ENCODE data around the gene TSHR.

The TSHR gene

GRCh38 chr14:81127785-81128184 is 172.4 kb downstream of the TSHR start:
- in situ Hi-C loops (cut with MboI; ENCODE audit: low sequenced_read_pairs, unreplicated experiment): no loop called here
- TF ChIP-seq CTCF (IDR thresholded peaks at IDR 0.05; ENCODE audit: borderline replicate concordance, control extremely low read depth, extremely low read depth, insufficient read depth, missing control alignments): no peak
- DNase-seq (ENCODE audit: low spot score): no peak

- DNase-seq (ENCODE audit: low spot score): no peak
- in situ Hi-C loops (cut with MboI; ENCODE audit: low sequenced_read_pairs, unreplicated experiment): no loop called here
- no peak for TF ChIP-seq CTCF (IDR thresholded peaks at IDR 0.05; ENCODE audit: borderline replicate concordance, control extremely low read depth, extremely low read depth, insufficient read depth, missing control alignments)
These were observed 173.8 kb downstream of the TSHR start for GRCh38 chr14:81129242-81129641.

- in situ Hi-C loops (cut with MboI; ENCODE audit: low sequenced_read_pairs, unreplicated experiment): no loop called here
- no peak for TF ChIP-seq CTCF (IDR thresholded peaks at IDR 0.05; ENCODE audit: borderline replicate concordance, control extremely low read depth, extremely low read depth, insufficient read depth, missing control alignments)
- DNase-seq (ENCODE audit: low spot score): no peak
These were observed 177.0 kb downstream of the TSHR start for GRCh38 chr14:81132468-81132867.

DNA sequence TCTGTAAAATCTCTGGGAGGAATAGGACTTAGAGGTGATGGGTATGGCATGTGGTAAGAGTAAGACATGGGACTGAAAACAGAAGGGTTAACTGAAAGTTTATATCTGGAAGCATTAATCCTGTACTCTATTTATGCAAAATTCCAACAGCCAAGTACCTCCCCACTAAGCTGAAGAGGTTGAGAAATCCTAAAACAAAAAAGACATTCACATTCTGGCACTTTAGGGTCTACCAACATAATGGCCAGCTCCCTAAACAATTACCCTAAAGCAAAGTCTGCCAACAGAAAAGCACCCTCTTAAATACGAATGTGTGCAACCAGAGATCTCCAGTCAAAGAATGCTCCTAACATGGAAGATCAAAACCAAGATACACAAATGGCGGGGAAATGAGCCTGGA is 178.0 kb downstream of the TSHR start:
- no peak for DNase-seq (ENCODE audit: low spot score)
- in situ Hi-C loops (cut with MboI; ENCODE audit: low sequenced_read_pairs, unreplicated experiment): no loop called here
- TF ChIP-seq CTCF (IDR thresholded peaks at IDR 0.05; ENCODE audit: borderline replicate concordance, control extremely low read depth, extremely low read depth, insufficient read depth, missing control alignments): no peak

GRCh38 chr14:81137316-81137715 is 181.9 kb downstream of the TSHR start:
- in situ Hi-C loops (cut with MboI; ENCODE audit: low sequenced_read_pairs, unreplicated experiment): no loop called here
- DNase-seq (ENCODE audit: low spot score): no peak
- no peak for TF ChIP-seq CTCF (IDR thresholded peaks at IDR 0.05; ENCODE audit: borderline replicate concordance, control extremely low read depth, extremely low read depth, insufficient read depth, missing control alignments)

DNA sequence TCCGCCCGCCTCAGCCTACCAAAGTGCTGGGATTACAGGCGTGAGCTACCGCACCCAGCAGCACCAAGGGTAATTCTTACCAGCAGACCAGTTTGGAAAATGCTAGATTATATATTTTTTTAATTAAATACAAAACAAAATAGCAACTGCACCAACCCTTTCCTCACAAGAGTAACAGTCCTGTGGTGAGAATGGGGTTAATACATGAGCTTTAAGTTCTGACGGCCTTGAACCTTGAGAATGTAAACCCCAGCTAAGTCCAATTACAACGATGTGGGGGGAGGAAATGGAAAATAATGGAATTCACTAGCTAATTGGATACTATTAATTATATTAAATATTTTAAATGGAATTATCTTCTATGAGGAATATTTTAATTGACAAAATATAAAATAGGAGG is 183.0 kb downstream of the TSHR start:
- no peak for DNase-seq (ENCODE audit: low spot score)
- in situ Hi-C loops (cut with MboI; ENCODE audit: low sequenced_read_pairs, unreplicated experiment): no loop called here
- no peak for TF ChIP-seq CTCF (IDR thresholded peaks at IDR 0.05; ENCODE audit: borderline replicate concordance, control extremely low read depth, extremely low read depth, insufficient read depth, missing control alignments)

GRCh38 chr14:81141426-81141825 is 186.0 kb downstream of the TSHR start:
- no peak for TF ChIP-seq CTCF (IDR thresholded peaks at IDR 0.05; ENCODE audit: borderline replicate concordance, control extremely low read depth, extremely low read depth, insufficient read depth, missing control alignments)
- no peak for DNase-seq (ENCODE audit: low spot score)

More at GRCh38 chr14:81141426-81141825, 186.0 kb downstream of the TSHR start:
- in situ Hi-C loops (cut with MboI; ENCODE audit: low sequenced_read_pairs, unreplicated experiment): no loop called here

Data from GM13976 (cell line).